Right lobe of liver (tissue), 4 donors: ENCODE data around the gene SDK1.

Experiments
- POLR2A ChIP-seq: fragments of 450-650 bp; IDR thresholded peaks from one replicate; pipeline ENCODE4 v1.6.1; 2017; ENCODE audit warnings: antibody characterized with exemption, mild to moderate bottlenecking
- TF ChIP-seq, protein P1 (sequence below), 4 donors: fragments of 200-600 bp in 3 of 4; fragments of 450-650 bp in 1 of 4; IDR thresholded peaks; one replicate each; pipeline versions ENCODE4 v1.5.1 to v1.8.0; 2016 to 2022; ENCODE audit warnings: antibody characterized with exemption in 4 of 4, mild to moderate bottlenecking in 2 of 4
- donor health status: DM: no; HTN: no; CAD: no.
- donor health status: DM: no; HTN: no; CAD: no.
- donor health status: DM: no; HTN: yes; CAD: no.

- TF ChIP-seq, protein P1, sequence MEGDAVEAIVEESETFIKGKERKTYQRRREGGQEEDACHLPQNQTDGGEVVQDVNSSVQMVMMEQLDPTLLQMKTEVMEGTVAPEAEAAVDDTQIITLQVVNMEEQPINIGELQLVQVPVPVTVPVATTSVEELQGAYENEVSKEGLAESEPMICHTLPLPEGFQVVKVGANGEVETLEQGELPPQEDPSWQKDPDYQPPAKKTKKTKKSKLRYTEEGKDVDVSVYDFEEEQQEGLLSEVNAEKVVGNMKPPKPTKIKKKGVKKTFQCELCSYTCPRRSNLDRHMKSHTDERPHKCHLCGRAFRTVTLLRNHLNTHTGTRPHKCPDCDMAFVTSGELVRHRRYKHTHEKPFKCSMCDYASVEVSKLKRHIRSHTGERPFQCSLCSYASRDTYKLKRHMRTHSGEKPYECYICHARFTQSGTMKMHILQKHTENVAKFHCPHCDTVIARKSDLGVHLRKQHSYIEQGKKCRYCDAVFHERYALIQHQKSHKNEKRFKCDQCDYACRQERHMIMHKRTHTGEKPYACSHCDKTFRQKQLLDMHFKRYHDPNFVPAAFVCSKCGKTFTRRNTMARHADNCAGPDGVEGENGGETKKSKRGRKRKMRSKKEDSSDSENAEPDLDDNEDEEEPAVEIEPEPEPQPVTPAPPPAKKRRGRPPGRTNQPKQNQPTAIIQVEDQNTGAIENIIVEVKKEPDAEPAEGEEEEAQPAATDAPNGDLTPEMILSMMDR (IDR thresholded peaks at IDR 0.05), result no peak
- TF ChIP-seq POLR2A, result no peak
Measured at GRCh38 chr7:3370921-3371320, 69.9 kb downstream of the SDK1 start.
